ENCODE measurements around the gene ADPRS.

The ADPRS gene

DNA sequence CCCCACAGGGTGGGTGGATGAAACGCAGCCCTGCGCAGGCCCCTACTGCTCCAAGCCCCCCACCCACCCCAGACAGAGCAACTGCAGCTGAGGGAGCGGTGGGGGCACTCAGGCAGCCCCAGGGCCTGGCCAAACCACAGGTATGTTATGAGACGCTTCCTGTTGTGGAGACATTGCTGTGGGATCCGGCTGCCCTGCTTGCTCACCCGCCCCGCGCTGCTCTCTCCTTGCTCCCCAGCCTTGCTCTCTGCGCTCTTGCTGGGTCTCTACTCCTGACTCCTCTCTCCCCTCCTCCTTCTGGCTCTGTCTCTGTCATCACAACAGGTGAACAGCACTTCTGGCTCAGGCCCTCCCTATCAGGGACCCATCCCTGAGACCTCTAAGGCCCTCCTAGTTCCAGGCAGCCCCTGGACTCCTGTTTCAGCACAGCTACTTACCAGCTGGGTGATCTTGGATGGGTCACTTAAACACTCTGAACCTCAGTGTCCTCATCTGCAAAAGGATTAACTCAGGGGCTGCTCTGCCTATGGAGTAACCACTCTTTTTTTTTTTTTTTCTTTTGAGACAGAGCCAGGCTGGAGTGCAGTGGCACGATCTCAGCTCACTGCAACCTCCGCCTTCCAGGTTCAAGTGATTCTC is 20.5 kb downstream of the ADPRS start:
- DNase-seq, result no peak

DNA sequence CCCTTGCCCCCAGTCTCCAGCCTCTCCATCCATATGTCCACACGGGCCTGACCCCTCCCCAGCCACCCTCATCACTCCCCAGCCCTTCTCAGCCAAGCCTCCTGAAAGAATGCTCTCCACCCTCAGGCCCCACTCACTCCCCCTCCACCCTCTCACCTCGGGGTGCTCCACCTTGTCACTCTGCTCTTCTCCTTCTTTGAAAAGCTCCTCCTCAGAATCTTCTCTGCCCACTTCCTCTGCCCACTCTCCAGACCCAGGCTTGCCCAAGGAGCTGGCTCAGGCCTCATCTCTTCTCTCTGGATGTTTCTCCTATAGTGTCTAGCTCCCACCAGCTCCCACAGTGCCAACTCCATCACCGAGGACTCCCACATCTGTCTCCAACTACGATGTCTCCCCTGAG is 22.5 kb downstream of the ADPRS start:
- DNase-seq, result no peak

DNA sequence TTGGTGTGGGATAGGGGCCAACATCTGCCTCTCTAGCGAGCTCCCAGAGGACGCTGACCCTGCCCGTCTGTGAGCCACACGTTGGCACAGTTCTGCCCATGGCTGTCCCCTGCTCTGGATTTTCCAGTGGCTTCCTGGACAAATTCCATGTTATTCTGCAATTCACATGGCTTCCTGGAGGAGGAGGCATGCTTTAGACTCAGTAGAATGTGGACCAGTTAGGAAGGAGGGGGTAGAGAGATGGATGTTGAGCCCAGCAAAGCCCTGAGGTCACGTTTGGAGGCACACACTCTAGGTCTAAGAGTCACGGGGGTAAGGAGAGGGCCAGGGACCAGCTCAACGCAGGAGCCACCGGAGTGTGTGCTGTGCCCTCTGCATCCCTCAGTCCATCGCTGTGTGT is 24.1 kb downstream of the ADPRS start:
- DNase-seq, result no peak

DNA sequence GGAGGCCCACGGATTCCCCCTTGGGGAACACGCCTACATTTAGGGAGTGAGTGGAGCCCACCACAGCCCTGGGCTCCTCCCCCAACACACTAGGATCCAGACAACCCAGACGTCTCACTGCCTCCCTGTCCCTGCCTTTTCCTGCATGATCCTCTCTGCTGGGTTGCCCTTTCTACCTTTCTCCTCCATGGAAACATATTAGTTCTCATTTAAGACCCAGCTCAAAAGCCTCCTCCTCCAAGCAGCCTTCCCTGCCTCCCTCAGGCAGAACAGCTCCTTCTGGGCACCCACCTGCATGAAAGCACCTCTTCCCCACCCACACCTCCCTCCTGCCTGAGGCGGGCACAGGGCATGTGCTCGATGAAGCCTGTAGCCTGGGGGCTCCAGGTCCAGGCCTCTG is 25.7 kb downstream of the ADPRS start:
- no peak for DNase-seq

DNA sequence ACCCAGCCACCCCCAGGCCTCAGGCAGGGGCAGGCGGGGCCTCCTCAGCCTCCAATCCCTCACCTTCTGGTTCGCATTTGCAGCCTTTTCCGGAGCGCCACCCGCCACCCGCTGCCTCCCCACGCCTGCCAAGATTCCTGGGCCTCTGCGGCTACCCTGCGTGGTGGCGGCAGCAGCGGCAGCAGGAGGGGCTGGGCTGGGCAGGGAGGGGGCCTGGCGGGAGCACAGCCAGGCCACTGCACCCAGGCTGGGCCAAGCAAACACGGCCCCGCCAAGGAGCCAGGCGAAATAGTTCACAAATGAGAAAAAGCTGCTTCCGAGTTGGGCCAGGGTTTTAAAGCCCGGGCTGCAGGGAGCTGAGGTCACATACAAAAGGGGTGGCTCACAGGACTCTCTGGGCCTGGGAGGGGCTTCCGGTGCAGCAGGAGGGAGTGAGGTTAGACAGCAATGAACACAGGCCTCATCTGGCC is 26.5 kb downstream of the ADPRS start:
- no peak for DNase-seq

DNA sequence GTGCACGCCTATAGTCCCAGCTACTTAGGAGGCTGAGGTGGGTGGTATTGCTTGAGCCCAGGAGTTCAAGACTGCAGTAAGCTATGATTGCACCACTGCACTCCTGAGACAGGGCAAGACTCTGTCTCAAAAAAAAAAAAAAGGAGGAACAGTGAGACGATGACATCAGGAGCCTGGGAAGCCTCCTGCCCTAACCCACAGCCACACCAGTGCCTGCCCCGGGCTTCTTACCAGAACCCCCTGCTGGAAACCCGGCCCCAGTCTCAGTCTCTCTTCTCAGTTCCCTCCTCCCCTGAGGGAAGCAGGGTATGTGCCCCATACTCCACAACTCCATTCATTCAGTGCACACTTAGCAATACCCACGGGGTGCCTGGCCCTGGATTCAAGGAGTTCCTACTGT is 27.2 kb downstream of the ADPRS start:
- DNase-seq, result no peak

DNA sequence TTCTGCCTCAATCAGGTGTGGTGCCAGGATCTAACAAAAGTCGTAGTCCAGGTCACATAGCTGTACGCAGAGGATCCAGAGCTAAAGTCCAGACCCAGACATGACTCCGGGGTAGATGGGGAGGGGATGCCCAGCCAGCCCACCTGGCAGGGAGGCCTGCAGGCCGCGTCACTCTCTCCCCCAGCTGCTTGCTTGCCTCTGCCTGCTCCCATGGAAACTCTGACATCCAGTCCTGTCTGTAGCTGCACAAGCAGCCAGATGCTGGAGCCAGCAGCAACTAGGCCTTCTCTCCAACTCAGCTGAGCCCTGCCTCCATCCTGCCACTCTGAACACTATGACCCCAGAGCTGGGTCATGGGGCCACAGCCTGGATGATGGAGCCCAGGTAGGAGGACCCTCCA is 28.2 kb downstream of the ADPRS start:
- no peak for DNase-seq

DNA sequence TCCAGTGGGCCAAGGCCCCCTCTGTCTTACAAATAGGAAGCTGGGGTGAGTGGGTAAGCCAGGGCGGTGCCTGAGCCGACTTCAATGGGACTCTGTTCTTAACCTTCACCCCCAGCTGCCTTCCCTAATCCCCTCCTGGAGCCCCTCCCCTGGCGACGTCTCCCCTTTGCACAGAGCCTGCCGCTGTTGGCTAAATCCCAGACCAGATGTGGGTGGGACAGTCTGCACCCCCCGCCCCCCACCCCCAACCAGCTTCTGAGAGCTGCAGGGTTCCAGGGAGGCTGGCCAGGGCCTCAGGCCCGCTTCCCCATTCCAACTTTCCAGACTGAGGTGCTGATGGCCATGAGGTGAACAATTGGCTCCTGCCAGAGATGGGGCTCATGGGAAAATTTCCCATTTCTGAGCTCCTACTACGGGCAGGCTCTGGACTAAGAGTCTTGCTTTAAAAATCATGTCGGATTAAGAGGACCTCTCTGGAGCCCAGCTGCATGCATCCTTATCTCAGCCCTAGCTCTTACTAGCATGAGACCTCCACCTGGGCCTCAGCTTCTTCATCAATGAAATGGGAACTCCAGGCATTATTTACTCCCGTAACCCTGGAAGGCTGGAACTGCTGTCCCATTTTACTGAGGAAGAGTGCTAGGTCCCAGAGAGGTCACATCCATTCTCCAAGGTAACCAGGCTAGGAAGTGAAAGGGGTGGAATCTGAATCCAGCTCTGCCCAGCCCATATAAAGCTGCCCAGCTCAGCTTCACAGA is 29.9 kb downstream of the ADPRS start:
- no peak for DNase-seq

DNA sequence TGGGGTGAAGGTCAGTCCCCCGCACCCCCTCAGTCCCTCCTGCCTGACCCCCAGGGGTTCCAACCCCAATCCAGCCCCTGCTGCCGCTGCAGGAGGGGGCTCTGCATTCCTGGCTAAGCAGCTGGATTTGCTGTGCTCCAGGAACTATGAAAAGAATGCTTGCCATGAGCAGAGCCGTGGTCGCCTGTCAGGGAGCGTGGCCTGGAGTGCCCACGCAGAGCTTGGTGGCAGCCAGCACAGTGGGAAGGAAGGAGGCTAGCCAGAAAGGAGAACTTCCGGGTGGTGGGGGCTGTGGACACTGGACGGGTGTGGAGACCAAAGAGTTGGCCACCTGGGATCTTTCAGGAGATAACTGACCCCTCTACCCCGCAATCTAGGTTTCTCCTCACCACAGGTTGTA is 30.8 kb downstream of the ADPRS start:
- DNase-seq, result no peak

DNA sequence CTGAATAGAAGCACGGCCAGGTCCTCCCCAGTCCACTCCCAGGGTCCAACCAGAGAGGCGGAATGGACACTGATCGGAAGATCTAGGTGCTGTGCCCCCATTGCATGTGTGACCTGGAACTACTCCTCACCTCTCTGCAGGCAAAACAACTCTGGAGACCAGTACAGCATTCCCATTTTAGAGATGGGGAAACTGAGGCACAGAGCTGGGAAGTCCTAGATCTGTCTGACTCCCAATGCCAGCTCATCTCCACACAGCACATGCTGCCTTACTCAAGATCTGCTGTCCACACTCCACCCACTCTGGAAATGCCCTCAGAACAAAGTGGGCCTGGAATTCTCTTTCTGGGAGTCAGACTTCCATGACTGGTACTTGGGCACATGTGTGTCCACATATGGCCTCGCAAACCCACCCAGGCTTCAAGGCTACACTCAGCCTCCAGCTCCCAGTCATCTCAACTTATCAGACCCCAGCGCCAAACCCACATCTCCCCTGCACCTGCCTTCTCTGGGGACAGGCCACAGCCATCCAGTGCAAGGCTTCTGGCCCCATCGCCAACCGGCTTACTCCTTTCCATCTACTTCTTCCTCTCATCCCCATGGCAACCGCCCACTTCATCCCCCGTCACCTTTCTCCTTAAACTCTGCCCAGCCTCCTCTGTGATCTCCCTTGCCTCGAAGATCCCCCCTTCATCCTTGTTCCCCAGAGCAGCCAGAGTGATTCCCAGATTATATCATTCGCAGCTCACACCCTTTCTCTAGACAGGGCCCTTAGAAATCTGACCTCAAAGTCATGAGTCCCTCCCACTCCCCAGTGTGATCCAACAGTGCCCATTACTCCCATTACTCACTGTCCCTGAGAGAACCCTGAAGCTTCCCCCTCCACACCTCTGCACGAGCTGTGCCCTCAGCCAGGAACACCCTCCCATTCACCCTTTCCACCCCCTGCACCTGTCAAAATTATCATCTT is 33.7 kb downstream of the ADPRS start:
- no peak for DNase-seq

DNA sequence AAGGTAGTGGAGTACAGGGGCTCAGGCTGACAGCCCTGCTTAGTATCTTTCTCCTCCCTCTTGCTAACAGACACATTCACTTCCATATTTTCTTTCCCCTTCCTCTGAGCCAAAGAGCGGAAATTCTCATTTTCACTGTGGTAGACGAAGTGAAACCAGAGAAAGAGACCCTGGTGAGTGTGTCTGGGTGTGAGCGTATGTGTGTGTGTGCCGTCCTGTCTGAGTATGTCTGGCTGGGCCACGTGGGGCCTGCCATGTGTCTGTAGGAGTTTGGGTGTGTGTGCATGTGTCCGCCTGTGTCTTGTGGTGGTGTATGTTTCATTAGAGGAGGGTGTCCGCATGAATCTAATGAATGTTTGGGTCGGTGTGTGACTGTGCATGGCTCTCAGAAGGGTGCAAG is 34.7 kb downstream of the ADPRS start:
- no peak for DNase-seq

DNA sequence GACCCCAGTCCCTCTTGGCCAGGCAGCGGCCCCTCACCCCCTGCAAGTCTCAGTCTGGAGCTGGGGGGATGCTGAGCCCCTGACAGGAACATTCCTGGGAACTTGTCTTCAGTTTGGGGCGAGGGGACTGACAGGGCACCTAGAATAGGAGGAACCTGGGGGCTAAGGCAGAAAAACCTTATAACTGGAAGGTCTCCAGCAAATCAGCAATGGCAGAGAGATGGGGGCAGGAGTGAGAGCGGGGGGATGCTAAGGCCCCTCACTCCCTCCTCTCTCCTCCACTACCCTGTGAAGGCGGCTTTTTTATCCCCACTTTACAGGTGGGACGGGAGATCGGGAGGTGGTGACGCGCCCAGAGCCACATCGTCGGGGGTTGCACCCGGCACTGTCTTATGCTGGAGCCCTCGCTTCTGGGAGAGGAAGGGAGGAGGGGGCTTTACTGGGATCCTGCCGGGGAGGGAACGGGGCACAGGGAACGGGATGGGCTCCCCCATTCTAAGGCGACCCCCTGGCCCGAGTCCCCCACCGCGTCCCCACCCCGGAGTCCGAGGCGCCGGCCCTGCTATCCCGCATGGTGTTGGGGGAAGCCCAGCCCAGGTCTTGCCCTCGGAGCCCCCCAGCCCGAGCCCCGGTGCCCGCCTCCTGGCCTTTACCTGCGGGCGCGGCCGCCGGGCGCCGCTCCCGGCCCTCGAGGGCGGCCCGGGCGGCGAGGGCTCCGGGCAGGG is 35.9 kb downstream of the ADPRS start:
- DNase-seq, result no peak

DNA sequence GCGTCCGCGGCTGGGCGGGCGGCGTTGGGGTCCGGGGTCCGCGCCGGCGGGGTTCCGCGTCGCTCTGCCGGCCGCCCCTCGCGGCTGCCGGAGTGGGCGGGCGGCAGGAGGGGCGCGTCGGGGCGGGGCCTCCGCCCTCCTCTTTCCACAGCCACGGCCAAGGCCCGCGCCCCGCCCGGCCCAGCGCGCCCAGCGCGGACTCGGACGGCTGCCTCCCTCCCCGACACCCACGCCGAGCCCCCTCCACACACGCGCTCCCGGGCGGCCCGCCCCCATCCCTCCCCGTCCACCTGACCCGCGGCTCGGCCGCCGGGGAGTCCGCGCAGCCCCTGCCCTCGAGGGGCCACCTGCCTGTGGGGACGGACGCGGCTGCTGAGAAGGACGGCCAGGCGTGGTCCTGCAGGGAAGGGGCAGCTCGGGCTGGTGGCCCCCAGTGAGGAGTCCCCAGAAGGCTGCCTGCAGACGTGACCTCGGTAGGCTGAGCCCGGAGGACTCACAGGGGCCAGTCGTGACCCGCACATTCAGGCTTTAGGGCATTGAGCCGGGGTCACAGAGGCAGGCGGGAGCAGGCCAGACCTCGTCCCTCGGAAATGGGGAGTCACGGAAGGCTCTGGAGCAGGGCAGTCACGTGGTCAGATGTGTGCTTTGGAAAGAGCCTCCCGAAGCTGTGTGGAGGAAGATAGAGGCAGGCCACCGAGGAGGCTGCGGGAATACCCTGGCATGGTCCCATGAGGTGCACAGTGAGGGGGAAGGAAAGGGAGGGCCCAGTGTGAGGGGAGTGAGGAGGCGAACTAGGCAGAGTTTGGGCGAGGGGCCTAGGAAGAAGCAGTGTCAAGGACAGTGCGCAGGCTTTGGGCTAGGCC is 36.7 kb downstream of the ADPRS start, which contains the start of gene COL8A2:
Gene COL8A2 (minus strand): TSS at position 94 of the 863 bp plus-strand sequence. CDS start 24,980 bp downstream, outside the sequence.
- no peak for DNase-seq

DNA sequence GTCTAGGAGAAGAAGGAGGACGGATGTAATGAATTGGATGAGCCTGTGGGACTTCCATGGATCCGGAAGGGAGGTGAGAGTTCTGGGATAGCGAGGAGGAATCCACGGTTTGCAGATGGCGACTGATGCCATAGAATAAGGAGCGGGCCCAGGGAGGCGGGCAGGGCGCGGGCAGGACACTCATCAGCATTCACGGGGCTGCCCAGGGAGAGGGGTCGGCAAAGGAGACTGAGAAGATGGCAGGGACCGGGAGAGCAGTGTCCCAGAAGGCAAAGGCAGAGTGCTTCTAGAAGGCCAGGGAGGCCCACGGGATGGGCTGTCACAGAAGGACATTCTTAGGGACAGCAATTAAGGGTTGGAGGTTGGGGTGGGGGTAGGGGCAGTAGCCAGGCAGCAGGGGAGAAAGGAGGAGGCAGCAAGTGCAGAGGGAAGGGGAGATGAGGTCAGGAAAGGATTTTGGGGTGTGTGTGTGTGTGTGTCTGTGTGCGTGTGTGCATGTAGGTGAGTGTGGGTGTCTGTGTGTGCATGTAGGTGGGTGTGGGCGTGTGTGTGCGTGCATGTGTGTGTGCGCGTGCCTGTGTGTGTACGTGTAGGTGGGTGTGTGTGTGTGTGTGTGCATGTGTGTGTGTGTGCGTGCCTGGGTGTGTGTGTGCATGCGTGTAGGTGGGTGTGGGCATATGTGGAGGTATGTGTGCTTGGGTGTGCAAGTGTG is 37.5 kb downstream of the ADPRS start:
- no peak for DNase-seq

DNA sequence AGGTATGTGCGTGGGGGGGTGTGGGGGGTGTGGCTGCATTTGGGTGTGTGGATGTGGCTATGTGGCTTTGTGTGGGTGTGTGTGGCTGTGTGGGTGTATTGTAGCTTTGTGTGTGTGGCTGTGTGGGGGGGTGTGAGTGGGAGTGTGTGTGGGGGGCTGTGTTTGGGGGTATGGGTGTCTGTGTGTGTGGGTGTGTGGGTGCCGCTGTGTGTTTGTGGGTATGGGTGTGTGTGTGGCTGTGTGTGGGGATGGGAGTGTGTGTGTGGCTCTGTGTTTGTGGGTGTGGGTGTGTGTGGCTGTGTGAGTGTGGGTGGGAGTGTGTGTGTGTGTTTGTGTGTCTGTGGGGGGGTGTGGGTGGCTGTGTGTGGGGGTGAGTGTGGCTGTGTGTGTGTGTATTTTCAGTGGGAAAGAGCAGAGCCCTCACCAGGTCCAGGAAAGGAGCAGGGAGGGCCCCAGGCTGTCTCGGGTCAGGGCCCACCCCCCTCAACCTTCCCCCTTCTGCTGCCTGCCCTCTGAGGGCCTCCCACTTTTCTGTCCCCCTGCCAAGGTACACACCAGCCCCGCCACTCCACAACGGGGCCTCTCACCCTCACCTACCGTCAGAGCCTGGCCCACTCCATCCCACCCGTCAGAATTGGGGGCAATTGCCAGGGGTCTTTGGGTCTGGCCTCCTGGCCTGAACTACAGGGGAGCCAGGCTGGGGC is 38.3 kb downstream of the ADPRS start:
- no peak for DNase-seq

DNA sequence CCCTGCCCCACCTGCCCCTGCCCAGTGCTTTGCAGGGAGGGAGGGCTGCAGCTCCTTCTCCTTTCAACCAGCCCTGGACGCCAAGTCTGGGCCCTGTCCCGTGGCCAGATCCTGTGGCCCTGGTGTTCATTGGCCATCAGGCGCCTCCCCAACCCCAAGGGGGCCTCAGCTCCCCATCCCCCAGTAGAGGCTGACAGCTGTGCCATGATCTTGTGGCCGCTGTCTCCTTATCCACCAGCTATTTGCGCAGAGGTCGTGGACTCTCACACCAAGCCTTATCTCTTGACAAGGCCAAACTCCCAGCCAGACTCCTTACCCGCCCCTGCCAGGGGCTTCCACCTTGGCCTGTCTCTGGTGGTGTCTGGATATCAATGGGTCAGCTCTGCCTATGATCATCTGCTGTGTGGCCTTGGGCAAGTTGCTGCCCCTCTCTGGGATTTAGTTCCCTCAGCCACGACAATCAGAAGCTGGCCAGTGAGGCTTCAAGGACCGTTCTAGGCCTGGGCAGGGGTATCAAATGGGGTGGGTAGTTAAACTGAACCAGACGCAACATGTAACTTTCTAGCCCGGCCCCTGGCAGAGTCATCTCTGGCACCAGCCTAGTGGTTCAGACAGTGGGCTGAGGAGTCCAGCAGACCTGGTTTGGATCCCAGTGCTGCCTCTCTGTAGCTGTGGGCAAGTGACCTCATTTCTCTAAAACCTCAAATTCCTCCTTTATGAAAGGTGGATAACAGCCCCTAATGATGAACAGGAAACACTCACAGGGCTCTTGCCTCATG is 39.6 kb downstream of the ADPRS start:
- no peak for DNase-seq

DNA sequence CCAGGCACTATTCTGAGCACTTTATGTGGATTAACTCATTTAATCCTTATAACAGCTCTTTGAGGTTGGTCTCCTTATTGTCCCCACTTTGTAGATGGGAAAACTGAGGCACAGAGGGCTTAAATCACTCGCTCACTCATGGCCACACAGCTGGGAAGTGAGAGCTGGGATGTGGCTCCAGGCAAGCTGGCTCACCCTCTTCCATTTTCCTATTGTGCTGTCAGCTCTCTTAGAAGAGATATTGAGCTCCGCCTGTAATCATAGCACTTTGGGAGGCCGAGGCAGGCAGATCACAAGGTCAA is 40.2 kb downstream of the ADPRS start:
- DNase-seq, result no peak

DNA sequence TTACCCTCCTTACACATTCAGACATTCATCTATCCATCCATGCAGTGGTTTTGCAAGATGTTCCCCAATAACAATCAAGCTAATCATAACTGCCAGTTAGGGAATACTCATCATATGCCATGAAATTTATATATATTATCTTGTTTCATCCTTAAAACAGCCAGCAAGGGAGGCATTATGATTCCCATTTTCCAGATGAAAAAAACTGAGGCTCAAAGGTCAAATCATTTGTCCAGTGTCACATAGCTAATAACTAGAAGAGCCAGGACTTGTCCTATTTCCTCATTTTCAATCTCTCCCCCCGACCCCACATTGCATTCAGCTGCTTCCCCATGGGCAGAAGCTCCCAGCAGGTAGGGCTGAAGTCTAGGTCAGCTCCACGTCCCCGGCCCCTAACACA is 43.3 kb downstream of the ADPRS start:
- no peak for DNase-seq

DNA sequence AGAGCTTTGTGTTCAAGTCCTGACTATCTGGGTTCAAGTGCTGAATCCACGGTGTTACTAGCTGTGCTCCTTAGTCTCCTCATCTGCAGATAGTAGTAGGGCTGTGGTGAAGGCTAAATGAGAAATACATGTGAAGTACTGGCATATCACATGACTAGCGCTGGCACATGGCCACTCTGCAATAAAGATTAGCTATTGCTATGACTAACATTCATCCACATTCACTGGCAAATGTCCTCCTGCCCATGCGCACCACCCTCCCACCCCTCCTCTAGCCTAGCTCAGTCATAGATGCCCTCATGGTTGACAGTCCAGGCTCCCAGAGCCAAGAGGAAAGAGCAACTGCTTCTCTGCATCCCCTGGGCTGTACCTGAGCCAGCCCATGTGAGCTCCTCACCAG is 44.8 kb downstream of the ADPRS start:
- DNase-seq, result no peak

DNA sequence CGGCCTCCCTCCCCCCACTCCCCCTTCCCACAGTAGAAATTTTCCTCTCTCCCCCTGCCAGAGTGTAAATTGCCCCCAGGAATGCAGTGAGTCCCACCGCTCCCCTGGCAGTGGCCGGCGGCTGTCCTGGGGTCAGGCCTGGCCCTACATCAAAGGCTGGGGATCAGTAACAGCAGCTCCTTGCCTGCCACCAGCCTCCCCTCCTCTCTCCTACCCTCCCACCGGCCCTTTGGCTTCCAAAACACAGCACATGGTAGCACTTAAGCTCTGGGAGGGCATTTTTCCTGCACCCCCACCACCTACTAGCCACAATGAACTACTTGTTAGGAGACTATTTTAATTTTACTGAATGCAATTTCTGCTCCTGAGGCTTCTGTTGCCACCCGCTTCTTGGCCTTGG is 45.3 kb downstream of the ADPRS start:
- DNase-seq, result no peak
